GM19043 (cell line): ENCODE measurements around the gene RNF130.

Experiments used
- ATAC-seq: cut with Tn5 transposase; IDR thresholded peaks from one replicate; pipeline ENCODE4 v1.9.1; 2021; ENCODE audit warnings: low read depth; ENCODE audit not compliant: unreplicated experiment

The RNF130 gene

DNA sequence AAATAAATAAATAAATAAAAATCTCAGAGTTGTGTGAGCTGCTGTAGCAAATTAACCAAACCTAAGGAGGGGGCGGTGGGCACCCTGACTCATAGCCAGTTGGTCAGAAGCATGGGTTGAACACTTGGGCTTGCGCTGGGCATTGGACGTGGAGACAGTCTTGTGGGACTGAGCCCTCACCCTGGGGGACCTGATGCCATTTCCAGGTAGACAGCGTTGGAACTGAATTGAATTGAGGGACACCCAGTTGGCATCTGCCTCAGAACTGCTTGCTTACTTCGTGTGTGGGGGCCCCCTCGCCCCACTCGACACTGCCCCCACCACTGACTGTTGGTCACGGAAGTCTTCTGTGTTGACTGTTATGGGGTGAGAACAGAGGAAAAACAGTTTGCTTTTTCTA, 144.9 kb downstream of the RNF130 start:
- no peak for ATAC-seq

DNA sequence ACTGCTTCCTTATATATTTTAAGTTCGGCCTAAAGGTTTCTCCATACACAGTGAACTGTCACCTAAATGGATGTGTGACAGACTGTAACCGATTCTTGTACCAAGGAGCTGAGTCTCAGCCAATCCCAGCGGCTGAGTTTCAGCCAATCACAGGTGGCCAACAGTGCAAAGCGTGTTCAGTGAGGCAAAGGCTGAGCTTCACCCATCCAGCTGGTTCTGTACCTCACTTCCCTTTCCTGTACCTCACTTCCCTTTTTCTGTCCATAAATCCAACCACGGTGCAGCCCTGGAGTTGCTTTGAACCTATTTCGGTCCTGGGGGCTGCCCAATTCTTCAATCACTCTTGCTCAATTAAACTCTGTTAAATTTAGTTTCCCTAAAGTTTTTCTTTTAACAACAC, 148.1 kb downstream of the RNF130 start:
- ATAC-seq = no peak

DNA sequence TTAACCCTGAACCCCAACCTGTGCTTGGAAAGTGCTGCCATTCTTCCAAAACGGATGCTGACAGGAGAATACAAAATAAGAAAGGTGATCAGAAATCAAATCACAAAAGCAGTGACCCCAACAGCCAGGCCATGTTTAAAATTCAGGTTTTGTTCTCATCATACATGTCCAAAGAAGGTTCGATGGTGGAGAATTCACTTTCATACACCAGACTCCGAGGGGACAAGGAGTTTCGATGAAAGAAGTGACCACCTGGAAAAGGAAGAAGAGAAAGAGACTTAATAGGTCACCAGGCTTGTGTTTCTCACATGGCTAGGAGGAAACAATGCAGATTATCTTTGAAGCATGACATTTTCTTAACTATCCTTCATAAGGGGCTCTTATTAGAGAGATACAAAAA, 151.4 kb downstream of the RNF130 start:
- no peak for ATAC-seq

DNA sequence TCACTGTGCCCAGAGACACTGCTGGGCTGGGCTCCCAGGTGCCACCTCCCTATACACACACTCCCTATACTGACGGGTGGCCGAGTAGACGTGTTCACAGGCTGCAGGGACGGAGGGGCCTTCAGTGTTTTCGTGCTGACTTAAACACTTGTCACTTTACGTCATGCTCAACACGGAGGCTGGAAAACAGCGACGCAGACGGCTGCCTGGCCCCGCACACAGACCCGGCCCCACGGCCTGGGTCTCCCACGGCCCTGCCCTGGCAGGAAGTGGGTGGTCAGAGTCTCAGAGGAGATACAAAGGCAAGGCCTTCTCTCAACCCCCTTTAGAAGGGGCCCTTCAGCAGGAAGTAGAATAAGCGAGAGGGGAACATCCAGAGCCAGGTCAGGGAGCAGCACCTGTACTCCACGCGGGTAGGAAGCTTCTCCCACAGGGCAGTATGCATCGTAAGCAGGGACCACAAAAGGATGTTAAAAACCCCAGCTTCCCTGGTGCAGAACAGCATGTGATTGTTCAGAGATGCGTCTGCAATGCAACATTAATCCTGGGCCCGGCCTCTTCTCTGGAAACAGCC, 152.0 kb downstream of the RNF130 start:
- no peak for ATAC-seq

DNA sequence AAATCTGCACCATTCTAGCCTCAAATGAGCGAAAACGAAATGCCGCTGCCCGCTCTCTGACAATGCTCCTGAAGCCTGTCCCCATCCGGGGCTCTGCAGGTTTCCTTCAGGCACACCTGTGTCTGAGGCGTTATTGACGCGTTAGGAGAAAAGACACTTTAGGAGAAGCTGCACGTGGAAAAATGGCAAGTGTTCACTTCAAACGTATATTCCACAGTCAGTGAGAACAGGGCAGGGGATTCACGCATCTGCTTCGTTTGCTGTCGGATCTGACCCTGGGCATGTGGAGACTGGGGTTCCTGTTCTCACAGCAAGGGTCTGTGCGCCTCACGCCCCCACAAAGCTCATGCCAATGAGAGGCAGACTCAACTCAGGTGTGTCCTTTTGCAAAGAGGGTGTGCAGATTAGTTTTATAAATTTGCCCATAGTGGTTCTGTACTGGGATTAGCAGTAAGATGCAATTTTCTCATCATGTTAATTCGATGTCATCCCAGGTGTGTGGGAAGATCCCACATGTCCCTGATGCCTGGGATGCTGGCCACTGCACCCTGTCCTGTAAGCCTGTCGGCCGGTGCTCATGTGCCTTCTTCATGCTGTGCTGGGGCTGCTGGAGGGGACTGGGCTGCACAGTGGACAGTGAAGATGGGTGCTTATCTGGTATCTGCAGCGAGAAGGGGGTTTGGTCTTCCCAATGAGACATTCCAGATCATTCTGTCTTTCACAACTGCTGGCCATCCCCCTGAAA, 152.6 kb downstream of the RNF130 start:
- ATAC-seq = no peak

DNA sequence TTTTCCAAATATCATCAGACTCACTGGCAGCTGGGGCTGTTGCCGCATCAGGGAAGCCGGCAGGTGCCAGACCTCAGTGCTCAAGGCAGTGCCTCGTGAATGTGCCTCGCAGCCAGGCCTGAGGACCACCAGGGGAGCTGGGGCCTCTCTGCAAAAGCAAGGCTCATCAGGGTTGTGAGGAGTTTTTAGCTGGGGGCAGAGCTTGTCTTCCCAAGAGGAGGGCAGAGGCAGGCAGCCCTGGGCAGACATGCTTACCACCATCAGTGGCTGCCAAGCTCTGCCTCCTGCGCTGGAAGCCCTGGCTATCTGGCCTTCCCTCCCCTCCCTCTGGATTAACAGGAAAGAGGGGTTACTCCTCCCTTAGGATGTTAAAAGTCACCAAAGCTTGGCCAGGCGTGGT, 155.0 kb downstream of the RNF130 start:
- no peak for ATAC-seq

DNA sequence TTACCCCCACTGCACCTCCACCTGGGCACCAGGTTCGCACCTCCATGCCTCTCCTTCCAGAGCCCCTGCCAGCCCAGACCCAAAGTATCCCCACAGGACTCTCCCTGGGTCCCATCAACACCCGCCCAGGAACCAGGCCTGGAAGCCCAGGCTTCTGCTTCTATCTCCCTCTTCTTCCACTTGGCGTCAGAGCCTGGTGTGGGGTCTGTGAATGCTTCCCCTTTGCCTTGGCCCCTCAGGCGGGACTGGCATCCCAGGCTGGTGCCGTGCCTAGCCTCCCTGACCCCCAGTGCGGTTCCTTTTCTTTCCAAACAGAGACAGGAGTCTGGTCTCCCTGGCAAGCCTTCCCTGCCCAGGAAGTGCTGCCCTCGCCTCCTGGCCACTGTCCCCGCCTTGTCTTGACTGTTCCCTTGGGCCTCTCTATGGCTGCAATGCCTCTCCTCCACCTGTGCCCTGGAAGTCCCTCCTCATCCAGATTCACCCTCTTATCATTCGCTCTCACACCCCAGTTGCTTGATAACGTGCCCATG, 156.1 kb downstream of the RNF130 start:
- ATAC-seq = no peak

DNA sequence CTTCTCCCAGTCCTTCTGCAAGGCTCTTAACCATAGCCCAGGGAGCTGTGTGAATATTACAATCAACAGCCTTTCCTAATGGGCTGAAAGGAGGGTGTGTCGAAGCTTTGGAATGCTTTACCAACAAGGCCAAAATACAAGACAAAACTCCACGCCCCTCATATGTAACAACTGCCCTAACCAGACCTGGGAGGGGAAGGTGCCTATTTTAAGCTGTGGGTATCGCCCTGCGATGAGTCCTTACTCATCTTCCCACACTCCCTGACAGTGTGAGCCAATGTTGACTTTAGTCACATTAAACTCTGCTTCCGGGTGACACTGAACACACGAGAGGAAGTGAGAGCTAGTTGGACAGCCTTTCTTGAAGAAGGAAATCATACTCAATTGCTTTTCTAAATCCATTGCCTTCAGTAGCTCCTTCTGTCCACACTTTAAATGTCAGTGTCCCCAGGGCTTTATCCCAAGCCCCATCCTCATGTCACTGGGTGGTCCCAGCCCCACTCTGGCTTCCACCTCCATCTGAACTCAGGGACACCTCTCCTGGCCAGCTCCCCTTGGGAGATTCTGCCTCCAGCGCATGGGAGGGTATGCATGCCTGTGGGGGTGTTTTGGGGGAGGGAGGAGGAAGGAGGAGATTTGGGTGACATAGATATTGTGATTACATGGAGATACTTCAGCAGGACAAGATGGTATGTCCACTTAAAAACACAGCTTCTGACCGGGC, 157.4 kb downstream of the RNF130 start:
- no peak for ATAC-seq

DNA sequence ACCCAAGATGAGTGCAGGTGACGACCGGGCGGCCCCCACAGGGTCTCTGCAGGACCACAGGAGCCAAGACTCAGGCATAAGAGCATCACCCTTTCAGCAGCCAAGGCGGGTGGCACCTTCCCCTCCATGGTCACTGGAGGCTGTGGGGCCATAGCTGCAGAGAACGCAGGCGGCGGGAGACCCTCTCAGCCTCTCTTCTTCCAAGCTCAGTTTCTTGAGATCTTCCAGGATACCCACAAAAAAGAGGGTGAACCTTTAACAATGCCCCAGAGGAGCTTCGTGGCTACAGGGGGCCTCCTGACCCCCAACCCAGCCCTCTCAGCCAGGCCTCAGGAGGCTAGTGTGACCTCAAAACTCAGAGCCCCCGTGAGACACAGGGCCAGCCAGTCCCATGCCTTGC, 158.1 kb downstream of the RNF130 start:
- no peak for ATAC-seq

DNA sequence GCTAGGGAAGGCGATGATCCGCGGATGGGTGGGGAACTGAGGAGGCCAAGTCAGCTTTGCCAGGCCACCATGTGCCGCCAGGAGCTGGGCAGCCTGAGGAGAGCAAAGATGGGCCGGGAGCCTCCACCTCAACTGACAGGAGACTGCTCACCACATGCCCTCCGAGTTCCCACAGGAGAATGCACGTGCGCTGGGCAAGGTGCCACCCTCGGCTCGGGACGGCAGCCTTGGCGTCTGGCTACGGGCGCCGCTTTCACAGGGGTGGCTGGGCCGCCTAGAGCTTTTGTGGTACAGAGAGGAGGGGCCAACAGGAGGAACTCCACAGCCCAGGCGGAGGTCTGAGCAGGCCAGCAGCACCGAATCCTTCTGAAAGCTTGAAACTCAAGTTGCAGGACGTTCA, 158.6 kb downstream of the RNF130 start:
- ATAC-seq = no peak

DNA sequence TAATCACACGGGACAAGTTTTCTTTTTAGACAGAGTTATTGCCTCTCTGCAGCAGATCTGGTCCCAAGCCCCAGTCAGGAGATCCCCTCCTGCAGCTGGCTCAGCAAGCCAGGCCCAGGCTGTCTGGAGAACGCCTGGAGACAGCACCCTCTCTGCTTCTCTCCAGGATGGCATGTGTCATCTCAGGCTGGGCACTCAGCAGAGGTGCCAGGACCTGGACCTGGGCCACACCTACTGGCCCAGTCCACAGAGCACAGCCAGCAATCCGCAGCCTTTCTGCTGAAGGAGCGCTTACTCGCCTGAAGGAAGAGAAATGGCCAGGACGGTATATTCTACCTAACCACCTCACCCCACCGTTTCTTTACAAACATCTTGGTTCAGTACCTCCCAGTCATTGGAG, 159.2 kb downstream of the RNF130 start:
- ATAC-seq = no peak

DNA sequence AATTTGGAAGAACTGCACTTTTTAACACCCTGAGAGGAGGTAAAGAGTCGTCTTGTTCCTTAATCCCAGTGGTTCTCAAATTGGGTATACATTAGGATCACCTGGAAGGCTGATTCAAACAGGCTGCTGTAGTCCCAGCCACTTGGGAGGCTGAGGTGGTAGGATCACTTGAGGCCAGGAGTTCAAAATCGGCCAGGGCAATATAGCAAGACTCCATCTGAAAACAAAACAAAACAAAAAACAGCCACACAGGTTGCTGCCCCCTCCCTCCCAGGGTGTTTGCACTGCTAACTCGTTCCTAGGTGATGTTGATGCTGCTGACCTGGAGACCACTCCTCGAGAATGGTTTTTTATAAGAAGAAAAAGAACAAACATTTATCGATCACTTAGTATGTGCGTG, 162.3 kb downstream of the RNF130 start:
- ATAC-seq = no peak

DNA sequence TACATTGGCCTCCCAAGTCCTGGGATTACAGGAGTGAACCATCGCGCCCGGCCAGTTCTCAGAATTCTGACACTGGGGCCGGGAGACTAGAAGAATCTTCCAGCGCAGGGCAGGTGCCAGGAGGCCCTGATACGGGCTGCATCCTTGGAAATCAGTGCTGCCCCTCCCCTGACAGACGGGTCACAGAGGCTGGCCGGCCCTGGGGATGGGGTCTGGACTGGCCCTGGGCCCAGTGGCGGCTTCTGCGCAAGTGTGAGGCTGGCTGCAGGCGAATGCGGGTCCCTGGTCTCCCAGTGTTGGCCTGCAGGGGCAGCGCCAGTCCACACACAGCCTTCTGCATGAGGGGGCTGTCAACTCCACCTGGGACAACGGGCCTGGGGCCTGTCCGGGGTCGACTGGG, 163.0 kb downstream of the RNF130 start:
- no peak for ATAC-seq

DNA sequence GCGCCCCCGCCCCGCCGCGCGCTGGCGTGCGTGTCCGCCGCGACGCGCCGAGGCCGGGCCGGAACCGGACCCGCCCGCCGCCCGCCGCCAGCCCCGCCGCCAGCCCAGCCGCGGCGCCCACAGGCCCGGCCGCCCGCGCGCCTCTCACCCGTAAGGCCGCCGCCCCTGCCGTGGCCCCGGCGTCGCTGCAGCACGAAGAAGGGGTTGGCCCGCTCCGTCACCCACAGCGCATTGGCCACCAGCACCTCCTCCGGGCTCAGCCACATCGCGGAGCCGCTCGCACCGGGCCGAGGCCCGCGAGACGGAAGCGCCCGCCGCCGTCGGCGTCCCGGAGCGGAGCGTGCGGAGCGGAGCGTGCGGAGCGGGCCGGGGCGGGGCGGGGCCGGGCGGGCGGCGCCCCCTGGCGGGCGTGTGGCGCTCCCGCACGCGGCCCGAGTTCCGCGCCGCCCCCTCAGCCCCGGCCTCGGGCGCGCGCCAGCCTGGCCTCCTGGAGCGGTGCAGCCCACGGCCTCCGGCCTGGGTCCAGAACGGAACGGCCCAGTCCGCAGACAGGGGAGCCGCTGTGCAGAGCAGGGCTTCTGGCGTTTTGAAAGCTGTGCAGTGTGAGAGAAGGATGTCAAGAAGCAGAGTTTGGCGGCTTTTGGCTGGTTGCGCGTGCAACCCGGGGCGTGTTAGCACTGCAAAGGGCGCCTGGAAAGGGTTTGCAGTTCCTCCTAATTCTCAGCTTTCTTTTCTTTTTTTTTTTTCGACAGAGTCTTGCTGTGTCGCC, 163.8 kb downstream of the RNF130 start, which contains the start of gene TBC1D9B:
TSS of gene TBC1D9B (minus strand) at position 342 of the 769 bp plus-strand sequence. CDS start at position 266, 76 bp downstream.
- ATAC-seq = peak; percentile 80

DNA sequence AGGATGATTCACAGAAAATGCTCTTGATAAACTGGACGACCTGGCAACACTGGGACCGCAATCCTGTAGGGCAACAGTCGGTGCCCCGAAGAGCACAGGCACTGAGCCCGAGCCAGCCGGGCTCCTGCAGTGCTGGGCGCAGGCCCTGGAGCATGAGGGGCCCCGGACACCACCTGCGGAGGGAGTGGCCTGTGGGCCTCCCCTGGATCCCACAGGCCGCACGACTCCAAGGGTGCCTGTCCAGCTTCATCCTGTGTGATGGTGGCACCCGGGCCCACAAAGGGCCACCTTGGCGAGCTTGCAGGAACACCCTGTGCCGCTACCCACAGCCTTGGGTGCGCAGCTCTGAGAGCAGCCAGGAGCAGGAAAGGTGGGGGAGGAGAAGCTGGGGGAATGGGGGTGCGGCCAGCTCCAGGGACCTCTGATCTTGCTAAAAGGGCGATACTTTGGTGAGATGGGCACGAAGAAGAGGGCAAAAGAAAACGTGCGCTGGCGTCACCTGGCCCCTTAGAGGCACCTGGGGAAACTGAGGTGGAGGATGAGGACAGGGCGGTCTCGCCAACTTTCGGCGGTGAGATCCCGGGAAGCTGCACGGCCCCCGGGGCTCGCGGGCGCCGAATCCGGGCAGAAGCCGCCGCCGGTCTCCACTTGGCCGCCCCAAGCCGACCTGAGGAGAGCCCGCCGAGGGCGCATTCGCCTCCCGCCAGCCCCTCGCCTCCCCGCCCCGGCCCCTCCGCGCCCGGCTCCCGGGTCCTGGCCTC, 164.6 kb downstream of the RNF130 start:
- no peak for ATAC-seq

DNA sequence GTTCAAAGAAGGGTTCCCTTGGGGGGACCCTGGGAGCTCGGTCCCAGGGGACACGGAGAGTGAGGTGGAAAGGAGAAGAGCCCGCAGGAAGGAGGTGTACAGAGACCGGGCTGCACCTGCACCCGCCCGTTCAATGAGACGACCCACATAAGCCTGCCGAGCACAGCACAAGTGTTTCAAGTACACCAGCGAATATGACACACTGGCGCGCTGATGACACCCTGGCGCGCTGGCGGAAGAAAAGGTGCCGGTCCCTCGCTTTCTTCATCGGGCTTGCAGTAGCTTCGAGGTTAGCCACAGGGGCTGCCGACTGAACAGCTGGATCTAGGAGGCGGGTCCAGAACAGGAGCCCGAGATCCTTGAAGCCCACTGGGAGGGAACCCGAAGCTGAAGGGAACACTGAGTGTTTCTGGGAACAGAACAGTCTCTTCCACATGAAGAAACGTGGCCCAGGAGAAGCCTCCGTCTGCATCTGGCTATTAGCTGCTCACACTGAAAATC, 165.2 kb downstream of the RNF130 start:
- ATAC-seq = no peak

DNA sequence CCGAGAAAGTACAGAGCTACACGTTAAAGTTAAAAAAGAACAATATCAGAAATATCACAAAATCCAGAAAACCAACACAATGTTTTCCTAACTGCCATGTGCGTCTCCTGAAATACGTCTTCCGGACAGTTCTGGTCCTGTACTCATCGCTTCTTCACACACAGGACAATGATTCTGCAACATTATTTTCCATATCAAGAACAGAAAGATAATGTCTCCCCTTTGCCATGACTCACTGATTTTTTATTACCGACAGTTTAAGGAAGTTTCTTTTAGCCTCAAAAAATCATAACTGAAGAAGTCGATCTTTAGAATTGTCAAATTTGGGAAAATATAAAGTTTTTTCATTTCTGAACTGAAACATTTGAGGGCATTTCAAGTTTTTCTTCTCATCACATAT, 166.4 kb downstream of the RNF130 start:
- no peak for ATAC-seq
